CD4-positive, CD25-positive, alpha-beta regulatory T cell (primary cell): ENCODE data around the gene ITPKB. TPM values are rescaled to one million over a fixed set of nuclear protein-coding genes. Genes with fewer than 3 reads are reported as not detected.

ENCODE experiments used
- ATAC-seq, 2 donors: fragments of 150-1000 bp; cut with Tn5 transposase; one replicate each; pipeline ENCODE4 v1.10.0; 2021; ENCODE audit warnings: low read depth in 2 of 2, moderate number of reproducible peaks in 2 of 2, moderate library complexity in 1 of 2
- DNase-seq, 3 donors: peaks; one replicate each; pipeline versions ENCODE4 v3.0.0 to v3.0.0-alpha.2; 2012 to 2022; ENCODE audit warnings: mixed read lengths in 1 of 3
- H3K27ac ChIP-seq: one replicate; pipeline ENCODE4 v1.7.0; 2013; ENCODE audit warnings: mild to moderate bottlenecking, low read length; ENCODE audit not compliant: insufficient read depth, poor library complexity, severe bottlenecking
- H3K27me3 ChIP-seq: one replicate; pipeline ENCODE4 v1.7.0; 2013; ENCODE audit warnings: low read length; ENCODE audit not compliant: control insufficient read depth, insufficient read depth
- H3K36me3 ChIP-seq: one replicate; pipeline ENCODE4 v1.7.0; 2013; ENCODE audit warnings: mild to moderate bottlenecking, low read length, moderate library complexity; ENCODE audit not compliant: control insufficient read depth, insufficient read depth
- H3K4me1 ChIP-seq: 2 replicates; pipeline ENCODE4 v1.7.0; 2013; ENCODE audit warnings: mild to moderate bottlenecking, low read length; ENCODE audit not compliant: insufficient read depth, control insufficient read depth, poor library complexity, severe bottlenecking
- H3K4me3 ChIP-seq: one replicate; pipeline ENCODE4 v1.7.0; 2013; ENCODE audit warnings: low read depth, mild to moderate bottlenecking, low read length, moderate library complexity
- H3K9me3 ChIP-seq, 2 experiments: 1 replicate in 1 of 2; 2 replicates in 1 of 2; pipeline ENCODE4 v1.7.0; 2013; ENCODE audit warnings: low read length in 2 of 2, mild to moderate bottlenecking in 1 of 2, moderate library complexity in 1 of 2; ENCODE audit not compliant: control insufficient read depth in 2 of 2
- H3K27ac Mint-ChIP-seq, 3 donors: one replicate each; pipeline ENCODE4 v1.8.0; 2020 to 2022; ENCODE audit warnings: mild to moderate bottlenecking in 3 of 3, mixed read lengths in 3 of 3, moderate library complexity in 2 of 3
- H3K27me3 Mint-ChIP-seq: one replicate; pipeline ENCODE4 v1.8.0; 2022; ENCODE audit warnings: mild to moderate bottlenecking, mixed read lengths
- H3K36me3 Mint-ChIP-seq: one replicate; pipeline ENCODE4 v1.8.0; 2020; ENCODE audit warnings: mixed read lengths
- H3K4me1 Mint-ChIP-seq, 4 donors: one replicate each; pipeline ENCODE4 v1.8.0; 2020 to 2022; ENCODE audit warnings: mixed read lengths in 4 of 4, mild to moderate bottlenecking in 1 of 4
- H3K4me3 Mint-ChIP-seq, 4 donors: one replicate each; pipeline ENCODE4 v1.8.0; 2020 to 2022; ENCODE audit warnings: mild to moderate bottlenecking in 4 of 4, mixed read lengths in 4 of 4, moderate library complexity in 3 of 4
- H3K9me3 Mint-ChIP-seq, 7 donors: one replicate each; pipeline ENCODE4 v1.8.0; 2020 to 2022; ENCODE audit warnings: mixed read lengths in 7 of 7, mild to moderate bottlenecking in 3 of 7, moderate library complexity in 2 of 7
- polyA plus RNA-seq, 4 donors: library from polyadenylated mRNA; unstranded; fragments of 300-500 nt; fragmentation: Illumina TruSeq; gene quantifications; one replicate each; pipeline ENCODE4 v1.2.3, GENCODE V29; 2021
- total RNA-seq: library from RNA; stranded (reverse); gene quantifications from one replicate; pipeline ENCODE4 v1.2.3, GENCODE V29; 2022

ITPKB gene
- total and polyA plus RNA-seq, 5 donors from 2014 or later: 38.5 to 216 (median 48.0) TPM

DNA sequence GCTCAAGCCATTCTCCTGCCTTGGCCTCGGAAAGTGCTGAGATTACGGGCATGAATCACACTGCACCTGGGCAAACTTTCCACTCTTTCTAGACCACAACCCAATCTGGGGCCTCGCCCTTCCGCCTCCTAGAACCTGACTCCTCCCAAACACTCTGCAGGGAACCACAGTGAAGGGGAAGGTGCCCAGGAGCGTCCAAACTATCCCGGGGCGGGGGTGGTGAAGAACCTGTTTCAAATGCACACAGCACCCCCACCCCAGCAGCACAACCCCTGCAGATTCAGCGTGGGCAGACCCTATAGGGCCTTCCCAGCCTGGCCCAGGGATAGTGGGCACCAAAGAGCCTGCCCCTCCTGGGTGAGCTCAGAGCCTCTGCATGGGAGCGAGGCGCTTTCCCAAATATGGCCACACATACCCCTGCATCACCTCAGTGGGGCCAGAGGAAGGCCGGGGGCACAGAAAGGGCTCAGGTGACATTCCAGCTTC is 103.6 kb downstream of the ITPKB start:
- Histone ChIP-seq H3K27ac (peak overlapping the region; percentile 62), H3K36me3 (peaks cover 64% of the 10 kb centered on the region), H3K9me3 (no peaks in the 10 kb centered on the region), H3K4me1 (peaks cover 57% of the 10 kb centered on the region), H3K4me3 (peak overlapping the region; percentile 19), H3K27me3 (no peaks in the 10 kb centered on the region)
- Mint-ChIP-seq H3K9me3 (peaks cover 0 to 2% (median 0%) of the 10 kb centered on the region in 7 donors), H3K4me1 (peaks cover 9 to 79% (median 40%) of the 10 kb centered on the region in 4 donors), H3K27ac (peak overlapping the region; percentile 92 to 100 (median 94)), H3K4me3 (peak overlapping the region; percentile 58 to 89 (median 84)), H3K27me3 (peaks cover 5% of the 10 kb centered on the region), H3K36me3 (peaks cover 23% of the 10 kb centered on the region)
- DNase-seq (peak in 1 of 3 donors; percentile 71), ATAC-seq (peak in 1 of 2 donors; percentile 32)

DNA sequence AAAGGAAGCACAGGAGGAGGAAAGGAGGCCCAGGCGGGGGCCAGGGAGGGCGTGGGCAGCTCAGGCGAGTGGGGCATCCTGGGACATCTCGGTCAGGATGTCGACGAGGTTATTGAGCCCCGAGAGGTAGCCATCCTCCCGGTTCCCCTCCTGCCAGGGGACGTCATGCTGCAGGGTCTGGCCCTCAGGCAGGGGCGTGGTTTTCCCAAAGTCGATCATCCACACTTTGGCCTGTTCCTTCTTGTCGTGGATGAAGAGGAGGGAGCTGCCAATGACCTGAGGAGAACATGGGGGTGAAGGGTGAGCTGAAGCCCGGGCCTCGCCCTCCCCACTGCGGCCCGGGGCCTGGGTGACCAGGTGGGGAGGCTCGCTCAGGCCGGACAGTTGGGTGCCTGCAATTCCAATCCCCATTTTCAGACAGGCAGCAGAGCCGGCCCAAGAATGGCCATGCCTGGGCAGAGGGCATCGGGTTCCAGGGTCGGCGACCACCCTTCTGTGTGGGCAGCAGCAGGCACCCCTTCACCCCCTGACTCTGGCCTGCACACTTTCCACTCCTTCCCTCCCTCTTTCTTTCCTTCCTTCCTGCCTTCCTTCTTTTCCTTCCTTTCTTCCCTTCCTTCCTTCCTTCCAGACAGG is 104.4 kb downstream of the ITPKB start:
- no peak for DNase-seq
- Mint-ChIP-seq H3K4me1 (peaks cover 9 to 77% (median 40%) of the 10 kb centered on the region in 4 donors), H3K4me3 (peak overlapping the region; percentile 76 to 89 (median 84)), H3K36me3 (peaks cover 20% of the 10 kb centered on the region), H3K27ac (peak overlapping the region; percentile 92 to 100 (median 94)), H3K27me3 (peaks cover 5% of the 10 kb centered on the region), H3K9me3 (peaks cover 0 to 2% (median 0%) of the 10 kb centered on the region in 7 donors)
- Histone ChIP-seq H3K36me3 (peaks cover 57% of the 10 kb centered on the region), H3K27me3 (no peaks in the 10 kb centered on the region), H3K27ac (peak overlapping the region; percentile 62), H3K4me3 (peak overlapping the region; percentile 19), H3K9me3 (no peaks in the 10 kb centered on the region), H3K4me1 (peaks cover 57% of the 10 kb centered on the region)
- ATAC-seq: no peak

DNA sequence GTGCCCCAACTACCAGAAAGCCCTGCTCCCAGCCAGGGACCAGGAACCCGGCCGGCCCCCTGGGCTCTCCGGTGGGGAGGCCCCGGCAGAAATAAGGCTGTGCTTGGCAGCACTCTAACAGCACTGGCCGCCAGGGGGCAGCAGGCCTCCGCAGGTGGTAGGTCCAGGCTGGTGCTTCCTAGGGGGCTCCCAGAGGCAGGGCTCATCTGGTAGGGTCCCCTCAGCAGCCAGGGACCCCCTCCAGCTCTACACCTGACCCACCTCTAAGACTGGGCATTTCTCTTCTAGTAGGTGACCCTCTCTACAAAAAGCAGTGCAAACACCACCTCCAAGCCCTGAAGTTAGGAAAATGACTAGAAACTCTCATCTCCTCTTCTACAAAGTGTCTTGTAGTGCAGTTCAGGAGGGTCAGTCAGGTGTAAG is 104.9 kb downstream of the ITPKB start:
- H3K27ac Mint-ChIP-seq: peak overlapping the region; percentile 84 to 87 (median 86)
- H3K36me3 Mint-ChIP-seq: peaks cover 20% of the 10 kb centered on the region
- peak; percentile 73 to 83 (median 80) for DNase-seq
- H3K9me3 Mint-ChIP-seq: peaks cover 0 to 2% (median 0%) of the 10 kb centered on the region in 7 donors
- Histone ChIP-seq H3K4me3 (peak overlapping the region; percentile 19), H3K9me3 (no peaks in the 10 kb centered on the region), H3K4me1 (peaks cover 57% of the 10 kb centered on the region), H3K27ac (peak overlapping the region; percentile 62), H3K27me3 (no peaks in the 10 kb centered on the region), H3K36me3 (peaks cover 54% of the 10 kb centered on the region)
- H3K27me3 Mint-ChIP-seq: peaks cover 5% of the 10 kb centered on the region
- H3K4me1 Mint-ChIP-seq: peaks cover 9 to 72% (median 40%) of the 10 kb centered on the region in 4 donors
- peak overlapping the region in 3 of 4 donors; percentile 39 to 76 (median 69) for H3K4me3 Mint-ChIP-seq
- peak; percentile 77 to 79 for ATAC-seq

DNA sequence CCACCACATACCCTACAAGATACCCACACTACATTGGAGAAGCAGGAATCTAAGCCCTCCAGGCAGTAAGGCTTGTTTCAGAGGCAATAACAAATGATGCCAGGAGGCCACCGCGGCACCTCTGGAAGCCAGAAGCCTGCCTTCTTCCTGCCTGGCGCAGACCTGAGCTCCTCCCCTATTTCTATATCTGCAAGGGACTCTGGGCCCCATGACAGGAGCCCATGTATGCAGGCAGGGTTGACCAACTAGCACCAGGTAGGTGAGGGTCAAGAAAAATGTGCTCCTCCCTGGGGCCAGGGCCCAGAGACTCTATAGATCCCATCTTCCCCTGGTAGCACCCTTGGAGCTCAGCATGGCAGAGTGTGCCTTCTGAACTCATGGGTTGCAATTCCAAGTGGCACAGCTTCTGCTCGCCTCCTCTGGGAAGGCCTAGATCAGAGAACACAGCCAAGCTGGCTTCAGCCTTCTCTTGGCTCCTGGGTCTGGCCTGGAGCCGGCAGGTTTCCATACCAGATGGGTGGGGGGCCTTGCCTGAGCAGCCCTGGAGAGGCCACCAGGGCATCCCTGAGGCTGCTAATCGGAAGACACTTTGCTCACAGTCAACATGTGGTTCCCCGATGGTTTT is 105.4 kb downstream of the ITPKB start:
- DNase-seq: peak in 1 of 3 donors; percentile 47
- H3K36me3 Mint-ChIP-seq: peaks cover 24% of the 10 kb centered on the region
- H3K4me3 Mint-ChIP-seq: peak overlapping the region; percentile 56 to 76 (median 72)
- peaks cover 5% of the 10 kb centered on the region for H3K27me3 Mint-ChIP-seq
- Histone ChIP-seq H3K27me3 (no peaks in the 10 kb centered on the region), H3K4me3 (no peak overlapping the region), H3K4me1 (peaks cover 57% of the 10 kb centered on the region), H3K9me3 (no peaks in the 10 kb centered on the region), H3K36me3 (peaks cover 50% of the 10 kb centered on the region), H3K27ac (peak overlapping the region; percentile 62)
- peaks cover 9 to 71% (median 40%) of the 10 kb centered on the region in 4 donors for H3K4me1 Mint-ChIP-seq
- H3K27ac Mint-ChIP-seq: peak overlapping the region; percentile 79 to 87 (median 84)
- peak in 1 of 2 donors; percentile 3 for ATAC-seq
- peaks cover 0 to 2% (median 0%) of the 10 kb centered on the region in 7 donors for H3K9me3 Mint-ChIP-seq

DNA sequence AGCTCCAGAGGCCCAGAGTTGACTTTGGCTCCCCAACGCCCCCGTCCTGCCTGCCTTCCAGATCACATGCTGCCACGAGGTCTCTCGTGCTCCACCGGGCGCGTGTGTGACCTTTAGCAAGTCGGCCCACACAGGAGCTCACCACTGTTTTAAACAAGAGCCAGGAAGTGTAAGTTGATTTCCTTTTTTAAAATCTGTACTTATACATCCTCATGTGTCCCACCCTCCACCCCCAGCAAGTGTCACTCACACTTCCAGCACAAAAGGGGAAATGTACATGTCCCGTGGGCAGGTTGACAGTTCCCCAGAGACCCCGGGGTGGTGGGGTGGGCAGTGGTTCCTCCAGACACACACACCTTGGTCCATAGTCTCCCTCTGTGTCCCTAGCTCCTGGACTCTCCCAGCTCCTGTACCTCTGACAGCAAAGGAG is 106.1 kb downstream of the ITPKB start:
- peak overlapping the region; percentile 62 for H3K27ac ChIP-seq
- H3K4me3 ChIP-seq: no peak overlapping the region
- Mint-ChIP-seq H3K27me3 (peaks cover 5% of the 10 kb centered on the region), H3K27ac (peak overlapping the region; percentile 79 to 87 (median 84)), H3K4me1 (peaks cover 14 to 67% (median 40%) of the 10 kb centered on the region in 4 donors), H3K4me3 (peak overlapping the region; percentile 1 to 76 (median 62)), H3K9me3 (peaks cover 0 to 2% (median 0%) of the 10 kb centered on the region in 7 donors), H3K36me3 (peaks cover 21% of the 10 kb centered on the region)
- H3K27me3 ChIP-seq: no peaks in the 10 kb centered on the region
- H3K36me3 ChIP-seq: peaks cover 43% of the 10 kb centered on the region
- H3K4me1 ChIP-seq: peaks cover 57% of the 10 kb centered on the region
- DNase-seq (peak in 1 of 3 donors; percentile 67), ATAC-seq (peak in 1 of 2 donors; percentile 15)
- no peaks in the 10 kb centered on the region for H3K9me3 ChIP-seq

DNA sequence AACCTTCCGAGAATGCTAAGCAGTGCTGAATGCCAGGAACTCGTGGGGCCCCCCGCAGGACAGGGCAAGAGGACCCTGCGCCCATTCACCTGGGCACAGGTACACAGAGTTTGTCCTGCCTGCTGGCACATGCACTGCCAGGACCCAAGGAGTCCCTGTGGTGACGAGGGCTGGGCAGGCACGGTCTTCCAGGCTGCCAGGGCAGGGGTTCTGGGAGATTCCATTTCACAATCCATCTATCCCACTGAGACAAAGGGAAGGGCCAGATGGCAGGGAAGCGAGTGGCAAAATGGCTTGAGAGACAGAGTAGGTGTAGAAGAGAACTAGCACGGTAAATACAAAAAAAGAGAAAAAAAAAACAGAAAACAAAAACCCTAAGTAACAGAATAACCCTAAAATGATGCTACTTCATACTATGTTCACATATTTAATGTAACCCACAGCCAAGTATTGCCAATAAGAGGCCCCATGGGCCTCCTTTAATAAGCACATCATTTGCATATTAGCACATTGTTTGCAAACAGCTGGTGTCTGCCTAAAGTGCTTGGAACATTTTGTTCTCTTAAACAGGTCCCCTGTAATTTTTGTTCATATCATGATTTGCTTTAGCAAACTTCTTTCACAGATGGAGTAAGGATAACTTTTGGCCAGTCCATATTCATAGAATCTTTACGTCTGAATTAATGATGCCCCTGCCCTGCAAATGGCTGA is 106.8 kb downstream of the ITPKB start:
- Mint-ChIP-seq H3K4me3 (peak overlapping the region; percentile 1 to 76 (median 62)), H3K27ac (peak overlapping the region; percentile 79 to 87 (median 84)), H3K4me1 (peaks cover 14 to 70% (median 42%) of the 10 kb centered on the region in 4 donors), H3K9me3 (peaks cover 0 to 2% (median 0%) of the 10 kb centered on the region in 7 donors), H3K27me3 (peaks cover 5% of the 10 kb centered on the region), H3K36me3 (peaks cover 21% of the 10 kb centered on the region)
- peak overlapping the region; percentile 62 for H3K27ac ChIP-seq
- peaks cover 37% of the 10 kb centered on the region for H3K36me3 ChIP-seq
- no peak overlapping the region for H3K4me3 ChIP-seq
- H3K9me3 ChIP-seq: no peaks in the 10 kb centered on the region
- no peaks in the 10 kb centered on the region for H3K27me3 ChIP-seq
- peaks cover 51% of the 10 kb centered on the region for H3K4me1 ChIP-seq
- DNase-seq: no peak
- no peak for ATAC-seq
